GM18498 (cell line): ENCODE measurements around the gene BTG2.
"Not testable (repeated sequence)": the region's sequence is repeated elsewhere in the genome, so short reads cannot be mapped to it uniquely, and the experiment has no call there.

ENCODE experiments used
- ATAC-seq: cut with Tn5 transposase; IDR thresholded peaks from one replicate; pipeline ENCODE4 v1.9.1; 2021; ENCODE audit warnings: mild to moderate bottlenecking, moderate library complexity; ENCODE audit not compliant: unreplicated experiment

The BTG2 gene

DNA sequence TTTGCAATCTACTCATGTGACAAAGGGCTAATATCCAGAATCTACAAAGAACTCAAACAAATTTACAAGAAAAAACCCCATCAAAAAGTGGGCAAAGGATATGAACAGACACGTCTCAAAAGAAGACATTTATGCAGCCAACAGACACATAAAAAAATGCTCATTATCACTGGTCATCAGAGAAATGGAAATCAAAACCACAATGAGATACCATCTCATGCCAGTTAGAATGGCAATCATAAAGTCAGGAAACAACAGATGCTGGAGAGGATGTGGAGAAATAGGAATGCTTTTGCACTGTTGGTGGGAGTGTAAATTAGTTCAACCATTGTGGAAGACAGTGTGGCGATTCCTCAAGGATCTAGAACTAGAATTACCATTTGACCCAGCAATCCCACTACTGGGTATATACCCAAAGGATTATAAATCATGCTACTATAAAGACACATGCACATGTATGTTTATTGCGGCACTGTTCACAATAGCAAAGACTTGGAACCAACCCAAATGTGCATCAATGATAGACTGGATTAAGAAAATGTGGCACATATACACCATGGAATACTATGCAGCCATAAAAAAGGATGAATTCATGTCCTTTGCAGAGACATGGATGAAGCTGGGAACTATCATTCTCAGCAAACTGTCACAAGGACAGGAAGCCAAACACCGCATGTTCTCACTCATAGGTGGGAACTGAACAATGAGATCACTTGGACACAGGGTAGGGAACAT, 8.9 kb downstream of the BTG2 start:
- ATAC-seq = not testable (repeated sequence)

- no peak for ATAC-seq
Measured at GRCh38 chr1:203316626-203317093, 11.3 kb downstream of the BTG2 start.

GRCh38 chr1:203317429-203318228, 12.3 kb downstream of the BTG2 start:
- no peak for ATAC-seq

DNA sequence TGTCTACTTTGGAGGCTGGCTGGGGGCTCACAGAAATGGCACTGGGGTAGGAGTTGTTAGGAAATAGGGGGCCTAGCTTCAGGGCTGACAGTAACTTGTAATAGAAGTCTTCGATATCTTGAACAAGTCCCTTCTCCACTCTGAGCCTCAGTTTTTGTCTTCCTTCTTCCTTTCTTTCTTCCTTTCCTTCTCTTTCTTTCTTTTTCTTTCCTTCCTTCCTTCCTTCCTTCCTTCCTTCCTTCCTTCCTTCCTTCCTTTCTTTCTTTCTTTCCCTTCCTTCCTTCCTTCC, 12.9 kb downstream of the BTG2 start:
- ATAC-seq = no peak

DNA sequence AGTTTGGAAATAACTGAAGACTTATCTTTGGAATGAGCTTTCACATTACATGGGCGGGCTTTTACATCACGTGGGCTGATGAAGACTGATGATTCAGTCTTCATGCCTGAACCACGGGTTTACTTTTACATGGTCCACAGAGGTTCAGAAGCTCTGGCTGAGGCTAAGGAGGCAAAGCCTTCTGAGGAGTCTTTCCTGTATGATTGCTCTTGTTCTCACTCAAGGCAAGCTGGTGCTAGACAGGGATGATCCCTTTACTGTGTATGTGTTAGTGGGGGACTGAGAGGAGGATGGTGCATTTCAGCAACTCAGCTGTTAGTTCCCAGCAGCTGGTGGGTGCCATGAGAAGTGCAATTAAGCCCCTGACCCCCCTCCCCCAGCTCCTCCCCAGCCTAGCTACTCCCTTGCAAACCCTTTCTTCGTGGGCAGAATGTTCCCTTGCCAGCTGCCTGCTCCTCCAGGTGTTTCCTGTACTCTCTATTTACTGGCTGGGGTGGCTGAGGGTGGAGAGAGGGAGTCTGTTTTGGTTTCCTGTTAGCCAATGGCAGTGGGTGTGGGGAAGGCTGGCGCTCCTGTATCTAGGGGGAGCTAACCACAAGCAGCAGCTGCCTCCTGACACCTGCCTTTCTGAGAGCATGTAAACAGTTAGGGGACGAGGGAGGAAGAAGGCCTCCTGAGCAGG, 15.4 kb downstream of the BTG2 start:
- ATAC-seq = peak; percentile 66

DNA sequence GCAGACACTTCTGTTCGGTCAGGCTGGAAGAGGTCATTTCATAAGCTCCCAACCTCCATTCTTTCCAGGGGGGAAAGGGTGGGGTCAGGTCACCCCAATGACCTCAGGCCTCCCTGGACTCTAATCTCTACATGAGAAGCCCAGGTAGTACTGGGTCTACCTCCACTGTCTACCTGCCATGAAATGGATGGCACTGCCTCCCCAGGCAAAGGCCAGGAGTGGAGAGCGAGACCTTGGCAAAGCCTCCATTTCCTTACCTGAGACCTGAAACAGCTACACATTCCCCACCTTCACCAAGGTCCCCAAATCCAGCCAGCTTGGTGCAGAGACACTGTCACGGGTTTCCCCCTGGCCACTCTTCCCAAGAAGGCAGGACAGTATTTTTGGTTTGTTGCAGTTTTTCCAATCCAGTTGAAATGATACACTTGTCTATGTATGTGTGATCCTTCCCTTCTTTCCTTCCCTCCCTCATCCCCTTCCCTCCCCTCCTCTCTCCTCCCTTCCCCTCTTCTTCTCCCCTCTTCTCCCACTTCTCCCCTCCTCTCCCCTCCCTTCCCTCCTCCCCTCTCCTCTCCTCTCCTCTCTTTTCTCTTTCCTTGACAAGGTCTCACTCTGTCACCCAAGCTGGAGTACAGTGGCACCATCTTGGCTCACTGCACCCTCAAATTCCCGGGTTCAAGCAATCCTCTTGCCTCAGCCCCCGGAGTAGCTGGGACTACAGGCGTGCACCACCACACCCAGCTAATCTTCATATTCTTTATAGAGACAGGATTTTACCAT, 16.1 kb downstream of the BTG2 start:
- ATAC-seq = no peak

DNA sequence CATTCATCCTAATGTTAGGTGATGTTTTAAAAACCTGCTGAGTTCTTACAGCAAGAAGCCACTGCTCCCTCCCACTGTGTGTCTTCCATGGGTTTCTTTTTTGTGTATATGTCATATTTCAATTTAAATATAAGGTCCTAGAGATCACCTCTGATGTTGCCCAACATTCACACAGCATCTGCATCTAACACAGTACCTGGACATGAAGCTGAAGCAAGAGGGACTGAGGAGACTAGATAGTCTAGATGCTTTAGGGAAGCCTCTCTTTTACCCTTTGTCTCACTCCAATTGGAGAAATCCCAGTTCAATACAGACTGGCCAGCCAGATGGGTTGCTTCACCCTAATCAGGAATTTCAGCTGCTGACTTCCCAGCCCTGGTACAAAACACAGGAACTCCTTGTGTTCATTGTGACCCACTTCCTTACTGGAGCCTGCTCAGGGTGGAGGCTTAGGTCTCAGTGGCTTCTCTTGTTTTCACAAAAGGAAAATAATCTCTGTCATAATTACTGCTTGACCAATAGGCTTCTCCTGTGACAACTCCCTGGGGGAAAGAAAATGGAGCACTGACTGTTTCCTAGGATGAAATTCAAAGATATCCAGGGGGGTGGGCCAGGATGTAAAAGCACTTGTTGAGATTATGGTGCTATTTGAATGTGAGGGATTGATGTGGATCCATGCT, 17.3 kb downstream of the BTG2 start:
- ATAC-seq = no peak

GRCh38 chr1:203323587-203323986, 18.3 kb downstream of the BTG2 start:
- ATAC-seq = no peak

DNA sequence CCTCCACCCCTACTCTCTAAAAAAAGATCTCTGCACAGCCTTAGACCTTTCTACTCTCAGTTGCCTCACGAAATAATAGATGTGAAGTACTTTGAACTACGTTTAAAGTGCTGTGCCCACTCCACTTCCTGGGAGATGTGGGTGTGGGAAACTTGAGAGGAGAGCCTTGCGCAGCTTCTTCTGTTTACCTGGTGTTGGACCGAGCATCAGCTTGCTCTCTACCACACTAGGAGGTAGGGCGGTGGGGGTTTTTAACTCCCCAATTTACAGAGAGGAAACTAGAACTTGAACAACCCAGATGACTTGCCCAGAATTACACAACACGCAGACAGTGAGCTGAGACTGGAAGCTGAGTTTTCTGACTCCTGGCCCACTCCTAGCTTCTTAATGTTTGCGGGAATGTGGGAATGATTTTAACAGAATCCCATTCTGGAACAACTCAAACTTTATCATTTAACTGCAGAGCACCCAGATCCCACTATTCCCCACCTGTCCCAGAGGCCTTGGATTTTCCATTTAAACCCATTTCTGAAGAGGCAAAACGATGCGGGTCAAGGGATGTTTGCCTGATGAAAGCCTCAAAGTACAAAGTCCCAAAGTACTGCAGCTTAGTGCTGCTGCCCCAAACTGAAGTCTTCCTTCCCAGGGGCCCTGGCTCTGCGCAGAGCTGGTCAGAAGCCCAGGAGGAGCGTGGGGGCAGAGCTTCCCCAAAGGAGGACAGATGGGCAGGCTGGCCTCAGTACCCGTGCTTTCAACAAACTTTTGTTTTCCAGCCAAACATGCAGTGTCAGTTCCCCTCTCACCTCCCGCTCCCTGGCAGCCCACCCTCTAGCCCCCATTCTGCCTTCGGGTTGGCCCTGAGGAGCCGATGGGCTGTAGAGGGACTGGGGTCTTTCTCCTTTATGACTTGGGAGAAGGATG, 19.0 kb downstream of the BTG2 start:
- ATAC-seq = no peak

- peak; percentile 42 for ATAC-seq
Measured at GRCh38 chr1:203325026-203325417, 19.7 kb downstream of the BTG2 start.

DNA sequence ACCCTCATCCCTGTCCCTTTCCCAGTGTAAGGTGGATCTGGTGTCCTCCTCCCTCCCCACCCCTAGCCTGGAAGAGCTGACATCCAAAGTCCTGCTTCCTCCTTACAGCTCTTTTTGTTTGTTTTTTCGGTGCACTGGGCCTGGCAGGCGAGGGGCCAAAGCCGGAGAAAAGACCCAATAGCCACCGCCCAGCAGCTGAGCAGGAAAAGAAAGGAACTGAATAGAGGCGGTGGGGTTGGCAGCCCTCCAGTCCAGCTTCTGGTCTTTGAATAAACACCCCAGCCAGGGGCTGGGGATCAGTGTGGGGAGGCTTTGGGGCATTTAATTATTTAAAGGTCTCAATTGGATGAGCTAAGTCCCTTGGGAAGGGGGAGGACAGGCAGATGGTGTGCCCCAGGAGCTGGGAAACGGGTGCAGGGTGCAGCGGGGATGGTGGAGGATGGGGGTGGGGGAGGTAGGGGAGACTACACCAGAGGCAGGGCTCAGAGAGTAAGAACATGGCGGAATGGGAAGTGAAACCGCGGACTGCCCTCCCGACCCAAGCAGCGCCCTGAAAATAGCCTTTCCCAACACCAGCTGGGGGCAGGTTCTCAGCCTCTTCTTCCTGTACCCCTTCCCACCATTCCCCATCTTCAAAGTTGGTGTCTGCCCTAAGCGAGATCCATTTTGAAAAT, 20.2 kb downstream of the BTG2 start:
- no peak for ATAC-seq

DNA sequence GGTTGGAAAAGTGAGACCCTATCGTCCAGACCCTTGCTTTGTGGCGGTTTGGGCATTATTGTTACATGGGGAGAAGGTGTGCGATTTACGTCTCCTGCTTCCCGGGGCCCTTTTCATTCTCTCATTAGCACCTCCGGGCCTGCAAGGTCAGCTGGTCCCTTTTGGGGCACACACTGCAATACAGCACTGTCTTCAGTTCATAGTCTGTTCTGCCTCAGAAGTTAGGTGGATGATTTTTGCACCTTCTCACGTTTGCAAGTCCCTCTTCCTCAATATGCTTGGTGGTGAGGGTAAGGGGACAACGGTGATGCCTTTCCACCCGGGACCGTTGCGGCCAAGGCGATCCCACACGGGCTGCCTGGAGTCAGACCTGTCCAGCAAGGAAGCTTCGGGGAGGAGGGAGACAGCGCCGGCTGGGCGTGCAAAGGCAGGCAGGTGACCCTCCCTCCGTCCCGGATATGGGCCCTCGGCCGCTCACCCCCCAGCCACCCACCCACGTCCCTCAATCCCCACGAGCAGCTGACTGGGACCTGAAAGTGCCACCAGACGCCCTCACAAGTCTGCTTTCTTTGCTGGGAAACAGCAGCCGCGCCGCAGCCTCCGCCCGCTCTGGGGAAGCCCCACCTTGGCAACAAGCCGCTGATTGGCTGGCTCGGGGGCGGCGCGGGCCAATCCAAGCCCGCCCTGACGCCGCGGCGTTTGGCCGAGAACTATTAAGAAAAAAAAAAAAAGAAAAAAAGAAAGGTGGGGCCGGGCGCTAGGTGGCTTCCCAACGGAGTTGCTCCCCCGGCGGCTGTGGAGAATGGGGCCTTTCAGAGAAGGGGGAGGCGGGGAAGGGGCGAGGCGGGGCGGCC, 21.7 kb downstream of the BTG2 start:
- peak; percentile 70 for ATAC-seq

- ATAC-seq = peak; percentile 28
Measured at GRCh38 chr1:203327684-203328457, 22.6 kb downstream of the BTG2 start.

DNA sequence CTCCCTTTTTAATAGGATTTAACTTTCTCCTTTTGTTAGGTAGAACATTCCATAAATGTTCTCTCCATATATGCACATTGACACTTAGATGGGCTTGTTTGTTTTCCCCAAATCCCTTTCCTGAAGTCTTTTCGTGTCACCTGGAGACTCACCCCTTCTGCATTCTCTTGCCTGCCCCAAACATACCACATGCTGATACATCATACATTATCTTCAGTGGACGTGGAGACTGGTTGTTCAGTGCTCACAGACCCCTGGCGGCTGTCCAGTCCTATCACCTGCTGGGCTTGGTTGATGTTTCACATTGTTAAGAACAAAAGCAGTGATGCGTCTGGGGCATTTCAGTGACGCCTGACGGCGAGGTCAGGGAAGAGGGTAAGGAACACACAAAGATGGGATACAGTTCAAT, 23.4 kb downstream of the BTG2 start:
- no peak for ATAC-seq

DNA sequence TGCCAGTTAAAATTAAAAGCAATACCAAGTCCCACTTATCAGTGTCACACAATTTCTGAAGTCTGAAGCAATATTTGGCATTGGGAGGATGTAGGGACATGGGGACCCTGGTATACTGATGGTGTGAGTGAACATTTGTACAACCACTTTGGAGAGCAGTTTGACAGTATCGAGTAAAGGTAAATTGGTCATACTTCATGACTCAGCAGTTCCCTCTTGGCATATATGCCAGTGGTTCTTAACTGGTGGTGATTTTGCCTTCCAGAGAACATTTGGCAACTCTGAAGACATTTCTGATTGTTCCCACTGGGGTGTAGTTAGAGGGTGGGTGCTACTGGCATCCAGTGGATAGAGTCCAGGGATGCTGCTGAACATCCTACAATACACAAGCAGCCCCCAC, 25.9 kb downstream of the BTG2 start:
- ATAC-seq = no peak

- ATAC-seq = no peak
Measured at GRCh38 chr1:203335503-203335902, 30.2 kb downstream of the BTG2 start.

DNA sequence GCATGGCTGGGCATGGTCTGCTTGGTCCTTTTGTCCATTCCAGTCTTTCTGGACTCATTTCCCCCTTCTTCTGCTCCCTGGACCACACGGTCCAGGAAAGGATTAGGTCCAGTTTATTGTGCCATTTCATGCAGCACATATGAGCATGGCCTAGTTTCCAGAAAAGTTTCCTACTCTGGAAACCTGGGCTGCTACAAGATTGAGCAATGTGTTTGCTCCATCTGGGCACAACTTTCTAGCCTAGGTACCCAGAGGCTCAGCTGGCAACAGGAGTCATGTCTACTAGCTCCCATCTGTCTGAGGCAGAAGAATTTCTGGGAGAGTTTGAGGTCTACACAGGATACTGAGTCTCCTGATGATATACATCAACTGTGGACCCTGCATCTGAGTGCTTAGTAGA, 30.8 kb downstream of the BTG2 start:
- ATAC-seq = no peak
